SKM-1 (cell line): Measurements from ENCODE around the gene RPS6KA6.

ENCODE experiments used
- DNase-seq: peaks from one replicate; lab custom pipeline; 2025; ENCODE audit not compliant: unreplicated experiment; lab: John Stamatoyannopoulos, UW

RPS6KA6 gene

GRCh38 chrX:84187533-84188319 is at the start of gene RPS6KA6:
Gene RPS6KA6, minus strand, starts transcription at chrX:84188199. Its CDS starts 300 bp downstream, at chrX:84187899.
- DNase-seq = no peak

GRCh38 chrX:84224741-84225140 is 36.7 kb upstream of the RPS6KA6 start:
- no peak for DNase-seq

- DNase-seq = no peak
Observed at GRCh38 chrX:84223261-84223660, 35.3 kb upstream of the RPS6KA6 start.

DNA sequence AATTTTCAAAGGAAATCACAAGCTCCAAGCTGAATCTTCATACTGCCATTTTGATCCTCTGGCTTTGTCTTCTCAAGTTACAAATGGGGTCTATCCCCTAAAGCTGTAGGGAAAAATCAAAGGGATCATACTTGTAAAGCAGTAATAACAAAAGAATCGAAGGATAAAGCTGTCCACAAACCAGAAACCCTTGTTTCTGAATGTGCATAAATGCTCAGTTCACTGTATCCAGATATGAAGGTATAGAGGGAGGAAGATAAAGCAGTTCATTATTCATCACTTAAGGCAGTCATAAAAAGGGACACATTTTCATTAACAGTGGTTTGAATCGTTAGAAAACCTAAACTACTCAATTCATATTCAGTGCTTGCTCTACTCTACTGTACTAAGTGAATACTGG is 33.2 kb upstream of the RPS6KA6 start:
- no peak for DNase-seq

GRCh38 chrX:84219551-84219950 is 31.6 kb upstream of the RPS6KA6 start:
- no peak for DNase-seq

- DNase-seq = no peak
Observed at GRCh38 chrX:84218726-84219125, 30.7 kb upstream of the RPS6KA6 start.

- no peak for DNase-seq
Observed at GRCh38 chrX:84216881-84217280, 28.9 kb upstream of the RPS6KA6 start.

GRCh38 chrX:84216406-84216805 is 28.4 kb upstream of the RPS6KA6 start:
- no peak for DNase-seq

DNA sequence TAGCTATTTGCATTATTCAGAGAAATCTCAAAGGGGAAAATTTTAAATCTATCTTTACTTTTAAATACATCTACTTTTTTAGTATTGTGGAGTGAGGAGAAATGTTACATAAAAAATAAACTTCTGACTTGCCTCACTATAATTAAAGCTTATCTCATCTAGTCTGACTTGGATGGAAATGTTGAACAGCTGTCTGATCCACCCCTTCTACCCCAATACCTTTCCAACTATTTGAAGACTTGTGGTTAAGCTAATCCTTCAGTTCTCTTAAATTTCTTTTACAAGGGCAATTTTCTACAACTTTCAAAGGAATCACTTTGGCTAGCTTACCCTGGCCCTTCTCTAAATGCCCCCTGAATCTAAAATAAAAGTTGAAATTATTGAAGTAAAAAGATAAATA is 17.3 kb upstream of the RPS6KA6 start:
- no peak for DNase-seq

DNA sequence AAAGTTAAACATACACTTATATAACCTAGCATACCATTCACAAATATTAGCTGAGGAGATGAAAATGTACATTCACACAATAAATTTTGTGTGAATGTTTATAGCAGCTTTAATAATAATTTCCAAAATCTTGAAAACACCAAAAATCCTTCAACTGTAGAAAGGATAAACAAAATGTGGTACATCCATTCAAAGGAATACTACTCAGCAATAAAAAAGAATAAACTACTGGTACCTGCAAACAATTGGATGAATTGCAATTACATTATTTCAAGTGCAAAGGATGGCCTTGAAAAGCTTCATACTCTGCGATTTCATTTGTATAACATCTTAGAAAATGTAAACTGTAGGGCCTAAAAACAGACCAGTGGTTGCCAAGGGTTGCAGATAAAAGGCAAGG is 11.7 kb upstream of the RPS6KA6 start:
- no peak for DNase-seq

- no peak for DNase-seq
Observed at GRCh38 chrX:84197550-84197949, 9.6 kb upstream of the RPS6KA6 start.

DNA sequence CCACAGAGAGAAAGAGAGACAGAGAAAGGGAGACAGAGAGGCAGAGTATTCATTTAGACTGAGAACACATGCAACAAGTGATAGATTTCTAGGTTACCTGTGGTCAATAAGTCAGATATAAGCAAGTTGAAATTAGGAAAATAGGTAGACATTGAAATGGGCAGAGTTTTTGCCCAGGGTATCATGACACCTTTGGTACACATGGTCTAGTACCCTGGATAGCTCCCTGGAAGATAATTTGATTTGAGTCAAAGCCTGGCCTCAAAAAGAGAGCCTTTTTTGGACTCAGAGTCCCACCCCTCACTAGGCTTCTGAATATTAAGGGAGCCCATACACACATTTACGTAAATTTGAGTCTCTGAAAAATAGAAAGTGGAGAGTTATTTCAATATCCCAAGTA is 4.0 kb upstream of the RPS6KA6 start:
- DNase-seq = no peak

DNA sequence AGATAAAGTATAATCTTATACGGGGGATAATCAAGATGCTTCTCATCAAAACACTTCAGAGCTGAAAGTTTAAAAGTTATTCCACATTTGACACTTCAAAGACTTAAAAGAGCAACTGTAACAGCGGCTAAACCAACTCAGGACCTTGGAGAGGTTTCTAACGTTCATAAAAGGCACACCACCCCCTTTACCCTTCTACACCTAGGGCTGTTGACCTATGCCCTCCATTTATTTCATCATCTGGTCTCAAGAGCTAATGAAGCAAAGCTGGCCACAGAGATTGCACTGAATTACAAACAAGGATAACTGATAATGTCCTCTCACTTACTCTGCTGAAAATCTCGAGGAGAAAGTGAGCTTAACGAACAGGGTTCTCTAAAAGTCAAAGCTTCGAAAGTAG is 1.1 kb upstream of the RPS6KA6 start:
- no peak for DNase-seq

GRCh38 chrX:84188320-84188834 is 378 bp upstream of the RPS6KA6 start:
- DNase-seq = no peak

DNA sequence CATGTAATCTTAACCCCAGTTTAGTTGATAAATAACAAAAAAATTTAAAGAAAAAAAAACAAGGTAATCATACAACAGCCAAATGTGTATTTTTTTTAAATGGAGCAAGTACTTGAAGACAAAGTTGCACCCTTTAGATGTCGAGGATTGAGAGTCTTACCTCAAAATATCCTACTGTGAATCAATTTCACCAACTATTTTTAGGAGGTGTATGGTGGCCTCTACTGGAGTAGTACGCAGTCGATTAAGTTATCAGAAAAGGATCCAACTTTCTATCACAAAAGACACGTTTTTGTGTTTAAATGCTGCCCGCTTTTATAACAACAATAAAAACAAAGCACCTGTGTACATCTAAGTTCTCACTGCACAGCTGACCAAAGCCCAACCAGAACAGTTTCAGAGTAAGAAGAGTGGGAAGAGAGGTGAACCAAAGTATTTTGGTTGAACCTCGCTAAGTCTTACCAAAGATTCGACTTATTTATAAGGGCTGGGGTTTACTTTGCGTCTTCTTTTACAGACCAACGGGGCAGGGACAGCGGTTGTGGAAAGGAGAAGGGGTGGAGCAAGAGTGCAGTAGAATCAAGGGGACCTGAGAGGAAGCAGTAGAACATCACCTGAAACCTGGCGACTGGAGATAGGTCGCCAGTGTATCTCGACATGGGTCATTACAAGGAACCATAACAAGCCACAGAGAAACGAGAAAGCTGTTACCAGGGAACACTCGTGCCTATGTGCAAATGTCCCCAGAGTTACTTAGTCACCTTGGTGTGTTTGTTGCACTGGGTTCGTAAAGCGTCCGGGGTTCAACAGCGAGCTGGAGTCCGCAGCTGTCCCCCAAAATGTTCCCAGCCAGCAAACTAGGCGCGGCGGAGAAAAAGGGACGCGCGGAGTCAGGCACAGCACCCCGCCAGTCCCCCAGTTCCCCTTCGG is 1.1 kb downstream of the RPS6KA6 start:
- no peak for DNase-seq

GRCh38 chrX:84182516-84182915 is 5.5 kb downstream of the RPS6KA6 start:
- DNase-seq = no peak

DNA sequence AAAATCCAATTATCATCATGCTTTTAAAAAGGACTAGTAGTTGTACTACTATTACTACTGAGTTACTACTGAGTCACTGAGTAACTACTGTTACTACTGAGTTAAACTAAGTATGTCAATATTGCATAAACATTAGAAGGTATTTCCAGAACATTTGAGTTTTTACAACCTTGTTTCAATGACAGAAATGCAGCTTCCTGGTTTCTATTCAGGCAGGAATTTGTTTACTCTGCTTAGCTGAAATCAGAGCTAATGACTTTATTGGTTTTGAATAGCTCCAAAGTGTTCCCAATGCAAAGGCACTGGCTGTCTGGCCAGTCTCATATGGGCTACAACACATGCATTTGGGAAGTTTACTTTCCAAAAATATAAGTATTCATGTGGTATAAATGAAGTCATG is 12.0 kb downstream of the RPS6KA6 start:
- DNase-seq = no peak

DNA sequence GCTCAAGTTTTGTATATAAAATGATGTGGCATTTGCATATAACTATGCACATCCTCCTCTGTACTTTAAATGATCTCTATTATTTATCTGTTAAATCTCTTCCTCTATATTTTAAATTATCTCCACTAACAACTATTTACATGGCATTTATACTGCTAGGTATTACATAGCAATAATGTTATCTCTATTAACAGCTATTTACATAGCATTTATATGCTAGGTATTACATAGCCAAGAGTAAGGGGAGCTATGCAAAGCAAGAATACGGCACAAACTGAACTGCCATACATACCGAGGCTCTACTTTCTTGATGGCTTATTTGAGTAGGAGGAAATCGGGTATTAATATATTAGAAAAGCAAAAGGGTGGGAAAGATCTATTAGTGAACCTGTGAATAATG is 12.7 kb downstream of the RPS6KA6 start:
- no peak for DNase-seq

DNA sequence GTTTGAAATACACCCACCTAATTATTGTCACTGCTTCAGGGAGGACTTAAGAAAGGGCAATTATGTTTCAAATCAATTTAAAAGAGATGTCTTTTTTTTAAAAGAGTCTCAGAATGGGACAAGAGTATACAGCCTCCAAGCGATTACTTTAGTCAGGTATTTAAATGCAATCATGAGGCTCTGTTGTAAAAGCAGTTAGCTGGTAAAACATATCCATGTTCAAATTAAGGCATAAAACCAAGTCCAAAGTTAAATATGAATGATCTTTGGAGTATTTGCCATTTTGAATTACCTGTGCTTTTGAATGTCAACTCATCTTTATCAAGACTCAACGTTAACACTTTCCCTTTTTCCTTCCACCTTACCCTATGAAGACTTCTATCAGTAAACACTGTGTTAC is 13.7 kb downstream of the RPS6KA6 start:
- DNase-seq = no peak

DNA sequence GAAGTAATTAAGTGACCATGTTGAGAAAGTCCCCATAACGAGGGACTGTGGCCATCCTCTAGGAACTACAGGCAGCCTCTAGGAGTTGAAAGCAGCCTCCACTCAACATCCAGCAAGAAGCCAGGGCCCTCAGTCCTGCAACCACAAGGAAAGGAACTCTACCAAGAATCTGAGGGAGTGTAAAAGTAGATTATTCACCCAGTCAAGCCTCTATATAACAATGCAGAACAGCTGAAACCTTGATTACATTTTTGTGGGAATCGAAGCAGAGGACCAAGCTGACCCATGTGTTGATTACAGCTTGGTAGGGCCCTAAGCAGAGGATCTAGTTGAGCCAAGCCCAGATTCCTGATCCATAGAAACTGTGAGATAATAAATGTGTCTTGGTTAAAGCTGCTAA is 17.1 kb downstream of the RPS6KA6 start:
- DNase-seq = no peak

- no peak for DNase-seq
Observed at GRCh38 chrX:84168574-84168973, 19.4 kb downstream of the RPS6KA6 start.

DNA sequence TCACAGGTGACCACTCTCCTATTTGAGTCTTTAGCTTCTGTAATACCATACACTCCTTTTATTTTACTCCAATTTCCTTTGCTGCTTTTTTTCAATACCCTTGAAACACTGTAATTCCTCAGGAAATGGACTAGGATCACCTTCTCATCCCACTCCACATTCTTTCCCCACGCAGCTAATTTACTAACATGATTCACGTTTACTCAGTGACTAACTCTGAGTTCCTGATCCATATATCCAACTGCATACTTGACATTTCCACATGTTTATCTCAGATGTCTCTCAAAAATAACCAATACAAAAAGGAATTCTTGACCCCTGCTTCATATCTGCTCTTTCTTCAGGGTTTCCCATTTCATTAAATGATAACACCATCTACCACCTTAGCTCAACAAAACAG is 19.9 kb downstream of the RPS6KA6 start:
- DNase-seq = no peak
